ENCODE data around the gene CAPZB.

CAPZB gene

DNA sequence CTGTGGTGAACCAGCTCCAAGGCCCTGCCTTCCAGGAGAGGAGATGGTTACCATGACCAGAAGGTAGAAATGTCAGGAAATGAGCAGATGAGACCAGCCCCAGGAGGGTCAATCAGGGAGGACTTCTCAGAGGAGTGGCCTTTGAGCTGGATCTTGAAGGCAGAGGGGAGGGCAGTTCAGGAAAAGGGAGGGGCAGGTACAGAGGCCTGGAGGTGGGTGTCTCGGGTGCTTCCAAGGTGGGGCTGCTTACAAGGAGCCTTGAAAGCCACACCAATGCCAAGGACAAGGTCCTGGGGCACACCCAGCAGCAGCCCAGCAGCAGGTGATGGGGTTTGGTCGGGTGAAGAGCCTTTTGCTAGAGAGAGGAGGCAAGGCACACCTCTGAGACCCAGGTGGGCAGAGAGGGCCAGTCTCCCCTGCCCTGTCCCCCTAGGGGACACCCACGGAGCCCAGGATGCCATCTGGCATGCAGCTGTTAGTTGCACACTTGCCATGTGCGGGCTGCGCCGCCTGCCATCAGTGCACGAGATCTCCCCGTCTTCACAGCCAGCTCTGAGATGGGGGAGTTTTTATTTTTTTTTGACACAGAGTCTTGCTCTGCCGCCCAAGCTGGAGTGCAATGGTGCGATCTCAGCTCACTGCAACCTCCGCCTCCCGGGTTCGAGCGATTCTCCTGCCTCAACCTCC is 154.7 kb downstream of the CAPZB start:
- DNase-seq: no peak

DNA sequence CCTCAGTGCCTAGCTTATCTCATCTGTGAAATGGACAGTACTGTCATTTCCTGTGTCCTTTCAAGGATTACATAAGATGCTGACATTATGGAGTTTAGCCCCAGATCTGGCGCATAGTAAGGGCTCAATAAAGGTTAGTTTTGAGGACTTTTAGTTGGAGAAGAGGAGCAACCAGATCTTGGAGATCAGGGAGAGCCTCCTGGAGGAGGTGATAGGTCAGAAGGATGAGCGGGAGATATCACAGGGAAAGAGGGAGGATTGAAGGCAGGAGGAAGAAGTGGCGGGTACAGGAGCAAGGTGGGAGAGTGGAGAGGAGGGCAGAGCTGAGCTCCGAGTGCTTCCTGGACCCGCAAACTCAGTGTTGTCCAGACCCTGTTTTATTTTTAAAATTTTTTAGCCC is 155.7 kb downstream of the CAPZB start:
- no peak for DNase-seq

DNA sequence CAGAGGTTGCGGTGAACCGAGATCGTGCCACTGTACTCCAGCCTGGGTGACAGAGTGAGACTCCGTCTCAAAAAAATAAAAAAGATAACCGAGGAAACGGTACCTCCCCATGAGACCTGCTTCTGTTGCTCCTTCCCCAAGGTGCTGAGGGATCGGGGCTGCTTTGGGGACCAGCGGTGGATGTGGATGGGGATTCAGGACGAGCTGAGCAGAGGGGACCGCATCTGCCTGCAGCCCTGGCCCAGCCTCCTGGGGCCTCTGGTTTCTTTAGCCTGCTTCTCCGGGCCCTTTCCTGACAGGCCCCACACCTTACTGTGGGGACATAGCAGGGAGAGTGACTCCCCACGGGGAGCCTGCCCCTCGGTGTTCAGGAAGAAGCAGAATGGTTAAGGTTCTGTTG is 156.2 kb downstream of the CAPZB start:
- no peak for DNase-seq

DNA sequence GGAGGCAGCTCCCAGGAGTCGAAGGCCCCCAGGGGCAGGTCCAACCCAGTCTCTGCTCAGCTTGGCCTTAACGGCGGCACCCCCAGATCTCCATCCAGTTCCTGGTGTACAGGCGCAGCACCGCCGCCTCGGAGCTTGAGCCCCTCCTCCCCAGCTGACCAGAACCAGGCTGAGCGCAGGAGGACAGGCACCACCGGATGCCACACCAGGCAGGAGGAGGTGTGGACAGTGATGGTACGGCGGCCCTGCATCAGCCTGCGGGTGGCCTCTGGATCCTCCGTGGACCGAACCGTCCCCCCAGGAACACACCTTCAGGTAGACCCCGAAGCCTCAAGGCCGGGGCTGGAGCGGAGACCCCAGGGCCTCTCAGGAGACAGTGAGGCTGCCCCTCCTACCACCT is 156.9 kb downstream of the CAPZB start:
- no peak for DNase-seq

DNA sequence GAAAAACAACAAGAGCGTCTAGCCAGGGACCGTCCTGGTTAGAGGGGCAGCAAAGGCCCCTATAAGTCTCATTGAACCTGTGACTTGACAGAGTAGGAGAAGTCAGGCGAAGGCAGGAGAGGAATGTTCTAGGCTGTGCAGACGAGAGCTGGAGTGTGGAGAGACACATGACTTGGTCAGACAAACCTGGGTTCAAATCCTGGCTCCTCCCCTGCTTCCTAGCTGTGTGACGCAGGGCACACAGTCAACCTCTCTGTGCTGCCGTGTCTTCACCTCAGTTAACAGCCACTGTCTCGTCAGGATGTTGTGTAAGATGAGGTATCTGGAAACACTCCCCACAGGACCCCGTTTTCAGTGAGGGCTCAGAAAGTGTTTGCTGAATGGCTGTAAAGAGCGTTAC is 157.6 kb downstream of the CAPZB start:
- no peak for DNase-seq

DNA sequence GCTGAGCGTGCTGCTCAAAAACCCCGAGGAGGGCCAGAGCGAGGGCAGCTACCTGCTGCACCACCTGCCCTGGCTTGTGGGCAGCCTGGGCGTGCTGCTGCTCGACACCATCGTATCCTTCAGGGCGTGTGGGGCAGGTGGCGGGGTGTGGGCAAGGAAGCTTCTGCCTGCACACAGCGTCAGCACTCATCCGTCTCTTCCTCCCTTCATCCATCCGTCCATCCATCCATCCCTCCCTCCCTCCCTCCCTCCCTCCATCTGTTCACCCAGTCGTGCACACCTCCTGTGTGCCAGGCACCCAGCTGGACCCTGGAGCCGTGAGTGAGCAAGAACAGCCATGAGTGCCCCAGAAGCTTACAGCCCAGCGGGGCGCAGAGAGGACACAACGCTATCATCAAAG is 158.0 kb downstream of the CAPZB start:
- DNase-seq: no peak

DNA sequence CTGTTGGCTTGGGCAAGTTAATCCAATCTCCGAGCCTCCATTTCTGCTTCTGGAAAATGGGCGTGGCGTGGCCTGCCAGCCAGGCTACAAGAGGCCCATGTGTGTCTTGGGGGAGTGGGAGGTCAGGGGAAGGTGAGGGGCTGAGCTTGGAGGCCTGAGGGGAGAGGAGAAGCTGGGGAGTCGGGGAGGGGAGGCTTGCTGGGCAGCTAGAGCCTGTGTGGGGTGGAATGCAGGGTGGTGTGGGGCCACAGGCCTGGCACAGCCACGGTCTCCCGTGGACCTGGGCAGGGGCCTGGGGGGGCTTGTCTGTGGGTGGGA is 158.6 kb downstream of the CAPZB start:
- DNase-seq: no peak

DNA sequence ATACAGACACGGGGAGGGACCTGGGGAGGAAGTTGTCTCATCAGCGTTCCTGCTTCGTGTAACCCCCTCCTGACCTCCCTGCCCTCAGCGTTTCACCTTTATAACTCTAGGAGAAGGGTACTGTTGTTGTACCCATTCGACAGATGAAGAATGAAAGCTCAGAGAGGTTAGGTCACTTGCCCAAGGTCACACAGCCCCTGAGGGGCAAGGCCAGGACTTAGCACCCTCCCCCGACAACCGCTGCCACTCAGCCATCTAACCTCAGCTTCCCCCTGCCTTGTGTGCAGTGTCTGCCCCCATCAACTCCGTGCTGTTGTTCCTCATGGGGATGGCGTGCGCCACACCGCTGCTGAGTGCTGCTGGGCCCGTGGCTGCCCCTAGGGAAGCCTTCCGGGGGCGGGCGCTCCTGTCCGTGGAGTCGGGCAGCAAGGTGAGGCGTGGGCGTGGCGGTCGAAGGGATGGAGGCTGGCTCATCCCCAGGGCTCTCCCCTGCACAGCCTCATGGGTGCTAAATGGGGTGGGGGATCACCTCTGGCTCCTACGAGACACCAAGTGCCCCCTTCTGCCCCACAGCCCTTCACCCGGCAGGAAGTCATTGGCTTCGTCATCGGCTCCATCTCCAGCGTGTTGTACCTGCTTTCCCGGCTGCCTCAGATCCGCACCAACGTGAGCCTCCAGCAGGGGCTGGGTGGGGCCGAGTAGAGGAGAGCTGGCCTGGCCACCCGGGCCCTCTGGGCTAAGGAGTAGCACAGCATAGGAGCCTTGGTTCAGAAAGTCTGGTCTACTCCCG is 159.2 kb downstream of the CAPZB start:
- no peak for DNase-seq

DNA sequence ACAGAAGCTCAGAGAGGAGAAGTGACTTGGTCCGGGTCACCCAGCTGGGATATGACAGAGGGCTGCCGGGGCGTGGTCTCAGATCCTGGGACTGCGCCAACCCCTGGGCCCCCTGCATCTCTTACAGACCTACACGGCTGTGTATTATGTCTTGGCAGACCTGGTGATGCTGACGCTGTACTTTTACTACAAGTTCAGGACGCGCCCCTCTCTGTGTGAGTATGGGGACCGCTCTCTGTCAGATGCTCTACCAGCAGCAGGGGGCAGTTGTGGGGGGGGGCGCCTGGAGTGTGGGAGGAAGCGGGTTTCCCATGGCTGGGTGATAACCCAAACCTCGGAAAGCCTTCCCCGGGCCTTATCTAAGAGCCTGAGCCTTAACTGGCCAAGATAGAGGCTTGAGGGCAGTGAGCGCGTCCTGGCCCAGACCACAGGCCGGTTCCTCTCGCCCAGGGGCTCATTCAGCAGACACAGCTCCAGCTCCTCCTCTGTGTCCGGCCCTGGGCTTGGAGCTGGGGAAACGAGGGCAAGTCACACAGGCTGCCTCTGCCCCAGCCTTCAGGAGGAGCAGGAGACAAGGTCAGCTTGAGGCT is 159.9 kb downstream of the CAPZB start:
- no peak for DNase-seq

DNA sequence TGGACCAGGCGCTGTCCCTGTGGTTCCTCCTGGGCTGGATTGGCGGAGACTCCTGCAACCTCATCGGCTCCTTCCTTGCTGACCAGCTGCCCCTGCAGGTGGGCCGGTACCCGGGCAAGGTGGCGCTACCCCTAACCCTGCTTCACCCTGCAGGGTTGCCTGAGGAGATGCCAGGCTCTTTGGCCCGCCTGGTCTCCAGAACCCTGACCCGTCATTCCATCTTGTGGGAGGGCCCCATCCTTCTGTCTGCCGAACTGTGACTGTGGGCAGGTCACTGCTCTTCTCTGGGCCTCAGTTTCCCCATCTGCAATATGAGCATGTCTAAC is 160.7 kb downstream of the CAPZB start:
- DNase-seq: no peak

DNA sequence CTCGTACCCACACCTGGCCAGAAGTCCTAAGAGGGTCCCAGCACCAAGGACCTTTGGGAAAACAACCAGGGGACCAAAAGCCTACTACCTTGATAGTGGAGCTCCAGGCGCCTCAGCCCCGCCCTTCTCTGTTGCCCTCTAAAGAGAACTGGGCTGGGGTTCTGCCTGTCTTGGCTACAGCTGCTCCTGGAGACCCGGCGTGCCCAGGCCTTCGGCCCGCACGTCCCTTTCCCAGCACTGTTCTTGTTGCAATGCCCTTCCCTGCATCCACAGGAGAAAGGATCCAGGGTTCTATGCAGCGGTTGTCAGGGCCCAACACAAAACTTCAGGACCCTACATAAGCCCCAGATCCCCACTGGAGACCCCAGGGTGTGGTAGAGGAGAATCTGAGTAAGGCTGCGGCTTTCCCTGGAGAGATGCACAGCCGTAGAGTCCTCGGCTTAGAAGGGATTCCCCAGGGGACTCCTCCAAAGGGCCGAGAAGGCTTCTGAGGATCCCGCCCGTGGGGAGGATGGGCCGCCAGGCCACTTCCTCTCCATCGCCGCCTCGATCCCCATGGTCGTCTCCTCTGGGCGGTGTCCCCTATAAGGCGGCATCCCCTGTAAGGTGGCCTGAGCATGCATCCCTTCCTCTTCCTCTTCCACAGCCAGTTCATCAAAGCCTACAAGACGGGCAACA is 161.2 kb downstream of the CAPZB start:
- DNase-seq: no peak

DNA sequence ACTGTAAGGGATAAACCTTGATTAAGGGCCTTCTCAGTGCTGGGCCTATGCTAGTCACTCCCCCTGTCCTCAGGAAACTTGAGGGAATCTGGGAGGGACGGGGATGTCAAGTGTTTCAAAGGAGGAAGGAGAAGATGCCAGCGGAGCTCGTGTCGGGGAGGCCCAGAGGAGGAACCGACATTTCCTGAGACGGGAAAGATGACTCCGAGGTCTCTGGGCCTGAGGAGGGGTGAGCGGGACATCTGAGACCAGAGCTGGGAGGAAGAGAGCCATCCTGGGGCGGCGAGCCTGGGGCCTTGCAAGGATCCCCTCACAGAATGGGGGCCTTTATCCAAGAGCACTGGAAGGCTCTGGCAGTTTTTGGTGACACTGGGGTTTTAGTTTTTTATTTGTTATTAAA is 162.9 kb downstream of the CAPZB start:
- DNase-seq: no peak

DNA sequence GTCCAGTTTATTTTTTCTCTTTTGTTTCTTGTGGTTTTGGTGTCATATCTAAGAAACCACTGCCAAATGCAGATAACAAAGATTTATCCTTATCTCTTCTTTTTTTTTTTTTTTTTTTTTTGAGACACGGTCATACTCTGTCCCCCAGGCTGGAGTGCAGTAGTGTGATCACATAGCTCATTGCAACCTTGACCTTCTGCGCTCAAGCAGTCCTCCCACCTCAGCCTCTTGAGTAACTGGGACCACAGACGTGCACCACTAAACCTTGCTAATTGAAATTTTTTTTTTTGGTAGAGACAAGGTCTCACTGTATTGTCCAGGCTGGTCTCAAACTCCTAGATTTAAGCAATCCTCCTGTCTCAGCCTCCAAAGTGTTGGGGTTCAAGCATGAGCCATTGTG is 164.3 kb downstream of the CAPZB start:
- DNase-seq: no peak

DNA sequence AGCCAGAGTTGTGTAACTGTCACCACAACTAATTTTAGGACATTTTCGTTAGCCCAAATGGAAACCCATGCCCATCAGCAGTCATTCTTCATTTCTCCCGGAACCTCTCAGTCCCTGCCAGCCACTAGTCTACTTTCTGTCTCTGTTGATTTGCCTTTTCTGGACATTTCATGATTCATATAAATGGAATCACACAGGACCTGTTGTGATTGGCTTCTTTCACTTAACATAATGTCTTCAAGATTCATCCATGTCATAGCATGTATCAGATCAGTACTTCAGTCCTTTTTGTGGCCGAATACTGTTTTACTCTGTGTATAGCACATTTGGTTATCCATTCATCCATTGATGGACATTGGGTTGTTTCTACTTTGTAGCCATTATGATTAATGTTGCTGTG is 166.1 kb downstream of the CAPZB start:
- no peak for DNase-seq

DNA sequence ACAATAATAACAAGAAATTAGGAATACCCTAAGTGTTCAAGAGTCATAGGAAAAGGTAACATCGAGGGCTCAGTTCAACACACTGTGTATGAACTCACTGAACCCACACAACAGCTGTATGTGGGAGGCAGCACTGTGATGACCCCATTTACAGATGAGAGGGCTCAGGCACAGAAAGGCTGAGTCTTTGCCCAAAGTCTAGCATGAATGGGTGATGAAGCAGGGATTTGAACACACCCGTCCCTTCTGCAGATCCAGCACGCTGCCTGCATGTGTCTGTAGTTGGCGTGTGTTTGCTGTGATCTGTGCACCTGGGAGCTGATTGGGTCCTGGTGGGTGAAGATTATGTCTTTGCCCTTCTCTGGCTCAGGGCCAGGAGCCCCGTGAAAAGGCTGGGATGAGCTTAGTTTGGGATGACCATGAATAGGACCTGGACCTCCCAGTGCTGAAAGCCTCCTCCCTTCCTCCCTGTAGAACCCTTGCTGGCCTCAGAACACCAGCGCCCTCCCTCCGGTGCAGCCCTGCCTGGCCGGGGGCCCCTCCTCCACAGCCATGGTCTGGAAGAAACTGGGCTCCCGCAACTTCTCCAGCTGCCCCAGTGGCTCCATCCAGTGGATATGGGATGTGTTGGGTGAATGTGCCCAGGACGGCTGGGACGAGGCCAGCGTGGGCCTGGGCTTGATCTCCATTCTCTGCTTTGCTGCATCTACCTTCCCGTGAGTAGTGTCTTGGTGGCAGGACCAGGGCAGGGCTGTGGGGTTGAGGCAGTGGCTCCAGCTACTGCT is 168.0 kb downstream of the CAPZB start:
- no peak for DNase-seq

DNA sequence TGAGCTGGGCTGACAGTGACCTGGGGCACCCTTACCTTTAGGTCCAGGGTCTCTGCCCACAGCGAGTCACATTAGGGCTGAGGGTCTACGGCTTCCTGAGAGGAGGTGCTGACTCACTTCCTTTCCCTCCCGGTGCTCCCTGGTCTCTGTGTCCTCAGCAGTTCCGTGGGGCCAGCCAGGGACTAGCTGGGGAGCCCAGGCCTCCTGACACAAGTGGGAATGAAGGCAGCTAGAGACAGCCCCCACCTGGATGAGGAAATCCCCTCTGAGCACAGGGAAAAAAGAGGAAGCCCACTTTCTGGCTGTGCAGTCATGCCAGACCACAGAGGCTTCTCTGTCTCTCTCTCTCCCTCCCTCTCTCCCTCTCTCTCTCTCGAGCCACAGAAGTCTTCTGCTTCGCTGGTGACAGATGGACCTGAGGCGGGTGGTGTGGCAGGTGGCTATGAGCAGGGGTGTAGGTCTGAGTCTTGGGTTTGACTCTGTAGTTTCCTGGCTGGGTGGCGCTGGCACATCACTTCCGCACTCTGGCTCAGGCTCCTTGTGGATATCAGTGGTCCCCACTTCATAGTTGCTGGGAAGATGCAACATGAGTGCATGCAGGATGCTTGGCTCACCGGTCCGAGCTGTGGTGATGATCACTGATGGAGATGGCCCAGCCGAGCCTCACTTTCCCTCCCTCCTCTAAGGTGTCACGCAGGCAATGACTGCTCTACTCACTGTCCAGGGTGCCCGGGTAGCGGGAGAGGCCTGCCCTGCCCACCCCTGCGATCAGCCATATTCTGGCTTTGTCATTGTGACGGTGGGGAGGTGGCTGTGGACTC is 169.8 kb downstream of the CAPZB start:
- no peak for DNase-seq

DNA sequence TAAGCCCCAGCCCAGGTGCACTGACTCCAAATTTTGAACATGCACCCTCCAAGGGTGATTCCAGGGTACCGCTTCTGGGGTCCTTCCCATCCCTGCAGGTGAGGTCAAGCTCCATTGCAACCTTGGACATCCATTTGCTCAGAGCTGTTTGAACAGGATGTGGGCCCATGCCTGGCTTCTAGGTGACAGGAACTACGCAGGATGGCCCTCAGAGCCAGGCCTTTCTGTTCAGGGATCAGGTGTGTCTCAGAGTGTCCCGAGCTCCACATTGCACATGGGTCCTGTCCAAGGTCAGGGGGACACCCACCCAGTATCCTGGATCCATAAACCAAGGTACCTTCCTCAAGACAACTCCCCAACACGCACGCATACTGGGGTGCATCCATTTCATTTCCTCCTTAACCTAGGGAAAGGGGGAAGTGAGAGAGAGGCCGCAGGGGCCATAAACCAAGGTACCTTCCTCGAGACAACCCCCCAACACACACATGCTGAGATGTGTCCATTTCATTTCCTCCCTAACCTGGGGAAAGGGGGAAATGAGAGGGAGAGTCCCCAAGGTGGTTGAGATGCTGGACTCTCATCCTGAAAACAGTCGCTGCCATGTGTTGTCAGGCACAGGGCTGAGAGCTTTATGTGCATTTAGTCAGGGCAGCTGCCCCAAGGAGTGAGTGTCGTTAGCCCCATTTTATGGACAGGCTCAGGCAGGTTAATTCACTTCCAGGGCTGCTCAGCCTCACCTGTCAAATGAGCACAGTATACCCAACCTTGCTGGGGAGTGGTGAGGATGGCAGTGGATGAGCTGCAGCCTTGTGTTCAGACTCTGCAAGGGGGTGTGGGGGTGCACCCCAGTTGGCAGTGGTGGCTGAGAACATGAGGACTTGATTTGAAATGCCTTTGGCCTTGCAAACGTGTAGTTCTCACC is 171.1 kb downstream of the CAPZB start:
- no peak for DNase-seq

DNA sequence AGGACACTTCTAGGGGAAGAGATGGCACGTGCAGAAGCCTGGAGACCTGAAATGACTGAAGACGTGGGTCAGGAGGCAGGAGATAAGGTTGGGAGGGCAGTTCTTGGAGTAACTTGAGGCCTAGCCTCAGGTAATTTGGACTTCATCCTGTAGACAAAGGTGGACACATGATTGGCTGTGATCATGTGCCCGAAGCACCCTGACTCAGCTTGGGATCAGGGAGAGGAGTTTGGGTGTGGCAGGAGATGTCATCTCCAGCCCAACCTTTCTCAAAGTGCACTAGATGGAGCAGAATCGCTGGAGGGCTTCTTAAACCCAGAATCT is 171.7 kb downstream of the CAPZB start:
- no peak for DNase-seq

DNA sequence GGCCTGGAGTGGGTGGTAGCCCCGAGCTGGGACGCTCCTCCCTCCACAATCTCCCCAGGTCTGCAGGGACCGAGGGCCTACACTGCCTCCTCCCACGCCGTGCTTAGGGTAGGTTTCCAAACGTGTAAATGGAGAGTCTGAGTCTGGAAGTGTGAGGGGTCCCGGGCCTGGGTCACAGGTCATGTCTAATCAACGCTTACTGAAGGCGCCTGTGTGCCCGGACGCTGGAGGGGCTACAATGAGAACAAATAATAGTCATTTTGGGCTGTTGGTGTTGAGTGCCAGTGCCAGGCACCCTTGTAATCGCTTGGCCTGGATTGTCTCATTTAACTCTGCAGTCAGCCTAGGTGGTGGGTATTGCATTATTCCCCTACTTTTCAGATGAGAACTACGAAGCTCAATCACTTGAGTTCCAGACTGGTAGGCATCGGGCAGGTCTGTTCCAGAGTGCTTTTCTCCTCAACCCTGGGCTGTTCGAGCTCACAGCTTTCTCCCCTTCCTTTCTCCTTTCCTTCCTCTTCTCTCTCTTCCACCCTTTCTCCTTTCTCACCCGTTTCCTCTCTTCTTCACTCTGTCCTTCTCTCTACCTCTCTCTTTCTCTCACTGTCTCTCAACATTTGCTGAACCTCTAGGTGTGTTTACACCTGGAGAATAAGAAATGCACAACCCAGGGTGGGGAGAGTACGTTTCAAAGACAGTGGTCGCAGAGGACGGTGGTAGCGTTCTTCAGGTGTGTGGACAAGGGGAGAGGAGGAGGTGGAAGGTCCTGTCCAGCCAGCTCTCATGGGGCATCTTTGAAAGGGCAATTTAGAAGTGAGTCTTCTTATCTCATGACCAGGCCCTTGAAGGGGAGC is 172.3 kb downstream of the CAPZB start:
- DNase-seq: no peak

All from right kidney (tissue), 1 donor.